Measurements from ENCODE around the gene GNAQ.

GNAQ gene

DNA sequence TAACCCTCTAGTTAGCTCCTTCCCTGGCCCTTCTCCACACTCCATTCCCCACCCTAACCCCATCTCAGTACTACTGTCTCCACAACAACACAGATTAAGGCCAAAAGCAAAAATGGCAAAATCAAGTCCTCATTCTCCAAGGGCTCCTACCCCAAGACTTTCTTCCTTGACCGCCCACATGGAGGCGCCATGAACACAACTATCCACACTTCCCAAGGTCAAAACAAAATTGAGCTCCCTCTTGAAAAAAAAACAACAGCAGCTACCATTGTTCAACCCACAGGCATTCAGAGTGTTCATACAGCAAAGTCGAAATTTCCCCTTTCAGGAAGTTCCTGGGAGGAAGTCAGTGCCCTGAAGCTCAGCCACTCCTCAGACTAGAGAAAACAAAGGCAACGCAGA, 54.4 kb downstream of the GNAQ start:
- TF ChIP-seq TAF1 (IDR thresholded peaks at IDR 0.05; ENCODE audit: borderline replicate concordance, insufficient read depth, low read length) (no peak), FOXP2 (optimal IDR thresholded peaks at IDR 0.05; ENCODE audit: borderline replicate concordance, extremely low read depth, extremely low read length, insufficient read depth) (no peak), POLR2AphosphoS5 (IDR thresholded peaks at IDR 0.05; ENCODE audit: low read depth, low read length) (no peak), SIN3A (IDR thresholded peaks at IDR 0.05; ENCODE audit: borderline replicate concordance, insufficient read depth, low read length) (no peak)
- TF ChIP-seq, protein P1, sequence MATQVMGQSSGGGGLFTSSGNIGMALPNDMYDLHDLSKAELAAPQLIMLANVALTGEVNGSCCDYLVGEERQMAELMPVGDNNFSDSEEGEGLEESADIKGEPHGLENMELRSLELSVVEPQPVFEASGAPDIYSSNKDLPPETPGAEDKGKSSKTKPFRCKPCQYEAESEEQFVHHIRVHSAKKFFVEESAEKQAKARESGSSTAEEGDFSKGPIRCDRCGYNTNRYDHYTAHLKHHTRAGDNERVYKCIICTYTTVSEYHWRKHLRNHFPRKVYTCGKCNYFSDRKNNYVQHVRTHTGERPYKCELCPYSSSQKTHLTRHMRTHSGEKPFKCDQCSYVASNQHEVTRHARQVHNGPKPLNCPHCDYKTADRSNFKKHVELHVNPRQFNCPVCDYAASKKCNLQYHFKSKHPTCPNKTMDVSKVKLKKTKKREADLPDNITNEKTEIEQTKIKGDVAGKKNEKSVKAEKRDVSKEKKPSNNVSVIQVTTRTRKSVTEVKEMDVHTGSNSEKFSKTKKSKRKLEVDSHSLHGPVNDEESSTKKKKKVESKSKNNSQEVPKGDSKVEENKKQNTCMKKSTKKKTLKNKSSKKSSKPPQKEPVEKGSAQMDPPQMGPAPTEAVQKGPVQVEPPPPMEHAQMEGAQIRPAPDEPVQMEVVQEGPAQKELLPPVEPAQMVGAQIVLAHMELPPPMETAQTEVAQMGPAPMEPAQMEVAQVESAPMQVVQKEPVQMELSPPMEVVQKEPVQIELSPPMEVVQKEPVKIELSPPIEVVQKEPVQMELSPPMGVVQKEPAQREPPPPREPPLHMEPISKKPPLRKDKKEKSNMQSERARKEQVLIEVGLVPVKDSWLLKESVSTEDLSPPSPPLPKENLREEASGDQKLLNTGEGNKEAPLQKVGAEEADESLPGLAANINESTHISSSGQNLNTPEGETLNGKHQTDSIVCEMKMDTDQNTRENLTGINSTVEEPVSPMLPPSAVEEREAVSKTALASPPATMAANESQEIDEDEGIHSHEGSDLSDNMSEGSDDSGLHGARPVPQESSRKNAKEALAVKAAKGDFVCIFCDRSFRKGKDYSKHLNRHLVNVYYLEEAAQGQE (IDR thresholded peaks at IDR 0.05; ENCODE audit: insufficient read depth in 1 of 2, low read depth in 2 of 2, low read length in 2 of 2): no peak

DNA sequence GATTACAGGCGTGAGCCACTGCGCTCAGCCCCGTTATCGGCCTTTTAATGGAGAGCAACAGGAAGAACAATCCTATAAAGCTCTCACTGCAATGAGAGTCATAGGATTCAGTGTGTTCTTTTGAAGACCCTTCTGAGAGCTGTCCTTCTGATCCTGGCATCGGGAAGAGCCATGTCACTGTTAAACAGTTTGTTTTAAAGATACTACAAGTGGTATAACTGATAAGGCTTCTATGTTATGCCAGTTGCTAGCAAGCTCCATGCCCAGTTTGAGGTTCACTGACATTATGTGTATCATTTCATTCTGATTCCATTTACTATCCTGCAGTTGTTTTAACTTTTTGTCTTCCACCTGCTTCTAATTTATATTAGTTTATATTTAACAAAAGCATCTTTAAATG, 55.8 kb downstream of the GNAQ start:
- TF ChIP-seq POLR2AphosphoS5 (IDR thresholded peaks at IDR 0.05; ENCODE audit: low read depth, low read length) (no peak), SIN3A (IDR thresholded peaks at IDR 0.05; ENCODE audit: borderline replicate concordance, insufficient read depth, low read length) (no peak), FOXP2 (optimal IDR thresholded peaks at IDR 0.05; ENCODE audit: borderline replicate concordance, extremely low read depth, extremely low read length, insufficient read depth) (no peak), TAF1 (IDR thresholded peaks at IDR 0.05; ENCODE audit: borderline replicate concordance, insufficient read depth, low read length) (no peak)
- TF ChIP-seq, protein P1 (IDR thresholded peaks at IDR 0.05; ENCODE audit: insufficient read depth in 1 of 2, low read depth in 2 of 2, low read length in 2 of 2): no peak

DNA sequence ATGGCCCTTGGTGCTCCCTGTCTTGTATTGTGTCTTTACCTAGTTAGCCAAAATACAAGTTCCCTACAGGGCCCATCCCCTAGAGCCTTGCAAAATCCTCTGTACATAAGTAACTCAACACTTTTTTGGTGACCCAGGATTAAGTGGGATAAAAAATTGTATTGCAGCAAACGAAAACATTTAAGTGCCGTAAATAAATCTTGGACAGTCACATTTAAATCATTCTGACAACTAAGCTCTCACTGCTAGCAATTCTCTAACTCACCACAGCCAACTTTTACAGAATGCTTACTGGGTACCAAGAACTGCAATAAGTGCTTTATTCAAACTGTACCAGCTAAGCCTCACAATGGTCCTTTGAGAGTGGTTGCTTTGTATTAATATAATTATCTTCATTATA, 56.6 kb downstream of the GNAQ start:
- TF ChIP-seq SIN3A (IDR thresholded peaks at IDR 0.05; ENCODE audit: borderline replicate concordance, insufficient read depth, low read length) (no peak), FOXP2 (optimal IDR thresholded peaks at IDR 0.05; ENCODE audit: borderline replicate concordance, extremely low read depth, extremely low read length, insufficient read depth) (no peak), TAF1 (IDR thresholded peaks at IDR 0.05; ENCODE audit: borderline replicate concordance, insufficient read depth, low read length) (no peak), POLR2AphosphoS5 (IDR thresholded peaks at IDR 0.05; ENCODE audit: low read depth, low read length) (no peak)
- TF ChIP-seq, protein P1 (IDR thresholded peaks at IDR 0.05; ENCODE audit: insufficient read depth in 1 of 2, low read depth in 2 of 2, low read length in 2 of 2): no peak

DNA sequence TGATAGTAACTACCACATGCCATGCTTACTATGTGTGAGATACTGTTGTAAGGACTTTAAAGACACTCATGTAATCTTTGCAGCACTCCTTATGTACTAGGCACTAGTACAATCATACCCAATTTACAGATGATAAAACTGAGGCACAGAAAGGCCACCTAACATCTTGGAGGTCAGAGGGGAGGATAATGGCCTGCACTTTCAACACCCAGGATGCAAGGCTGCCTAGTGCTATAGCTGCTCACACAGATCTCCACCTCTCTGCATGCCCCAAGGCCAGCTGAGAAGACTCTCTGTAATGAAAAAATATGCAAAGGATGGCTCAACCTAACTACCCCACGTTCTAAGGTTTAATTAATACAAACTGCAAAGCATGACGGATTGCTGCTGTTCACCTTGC, 57.2 kb downstream of the GNAQ start:
- TF ChIP-seq POLR2AphosphoS5 (IDR thresholded peaks at IDR 0.05; ENCODE audit: low read depth, low read length) (no peak), TAF1 (IDR thresholded peaks at IDR 0.05; ENCODE audit: borderline replicate concordance, insufficient read depth, low read length) (no peak)
- TF ChIP-seq, protein P1 (IDR thresholded peaks at IDR 0.05; ENCODE audit: insufficient read depth in 1 of 2, low read depth in 2 of 2, low read length in 2 of 2): no peak

DNA sequence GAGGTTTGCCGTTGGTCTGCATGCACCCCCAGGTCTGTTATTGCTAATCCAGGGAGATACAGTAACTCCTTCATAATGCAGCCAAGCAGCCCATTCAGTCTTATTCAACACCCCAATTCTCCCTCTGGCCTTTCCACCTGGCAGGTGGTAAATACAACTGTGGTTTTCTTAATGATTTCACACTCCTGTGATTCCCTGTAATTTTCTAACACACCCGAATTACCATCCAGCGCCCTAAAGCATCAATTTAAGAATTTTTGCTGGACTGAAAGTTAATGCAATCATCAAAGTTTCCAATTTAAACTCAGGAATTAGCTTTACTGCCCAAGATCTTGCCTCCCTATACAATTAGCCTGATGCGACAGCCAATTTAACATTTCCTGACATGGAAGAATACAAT, 62.5 kb downstream of the GNAQ start:
- TF ChIP-seq POLR2AphosphoS5 (IDR thresholded peaks at IDR 0.05; ENCODE audit: low read depth, low read length): no peak
- no peak for TF ChIP-seq SIN3A (IDR thresholded peaks at IDR 0.05; ENCODE audit: borderline replicate concordance, insufficient read depth, low read length)
- no peak for TF ChIP-seq TAF1 (IDR thresholded peaks at IDR 0.05; ENCODE audit: borderline replicate concordance, insufficient read depth, low read length)
- TF ChIP-seq, protein P1 (IDR thresholded peaks at IDR 0.05; ENCODE audit: insufficient read depth in 1 of 2, low read depth in 2 of 2, low read length in 2 of 2): no peak
- TF ChIP-seq FOXP2 (optimal IDR thresholded peaks at IDR 0.05; ENCODE audit: borderline replicate concordance, extremely low read depth, extremely low read length, insufficient read depth): no peak

All from PFSK-1 (cell line).